OCI-LY3 (cell line): ENCODE measurements around the gene CNTNAP2.
"Not testable (repeated sequence)": the region's sequence is repeated elsewhere in the genome, so short reads cannot be mapped to it uniquely, and the experiment has no call there.

Experiments
- H2AFZ ChIP-seq: fragments of 200-600, 300-600 bp; shearing (Covaris generic); 2 replicates; pipeline ENCODE4 v1.6.0; 2014; ENCODE audit warnings: antibody characterized with exemption, low read depth, low read length
- H3K27ac ChIP-seq: fragments of 200-600, 300-600 bp; sonication (generic); 2 replicates; pipeline ENCODE4 v1.5.1; 2014; ENCODE audit warnings: mild to moderate bottlenecking, low read length, moderate library complexity, mixed read lengths
- H3K27me3 ChIP-seq: fragments of 200-600, 300-600 bp; sonication (generic); 2 replicates; pipeline ENCODE4 v1.6.1; 2014; ENCODE audit warnings: low read depth, low read length, mixed read lengths
- H3K36me3 ChIP-seq: fragments of 200-600, 300-600 bp; sonication (generic); replicated peaks from 2 replicates; pipeline ENCODE3; 2014; ENCODE audit warnings: low read depth, low read length, mixed read lengths
- H3K4me1 ChIP-seq: fragments of 300-600, 200-600 bp; sonication (generic); 2 replicates; pipeline ENCODE4 v1.6.1; 2014; ENCODE audit warnings: low read length, mixed read lengths
- H3K4me2 ChIP-seq: fragments of 200-600, 300-600 bp; sonication (generic); 2 replicates; pipeline ENCODE4 v1.6.1; 2014; ENCODE audit warnings: low read length, mixed read lengths
- H3K4me3 ChIP-seq: fragments of 300-600, 200-600 bp; sonication (generic); 2 replicates; pipeline ENCODE4 v1.5.1; 2014; ENCODE audit warnings: antibody characterized with exemption, mild to moderate bottlenecking, low read length, moderate library complexity
- H3K79me2 ChIP-seq: fragments of 300-600, 200-600 bp; shearing (Covaris generic); 2 replicates; pipeline ENCODE4 v1.6.1; 2014; ENCODE audit warnings: mild to moderate bottlenecking, low read length, mixed read lengths
- H3K9ac ChIP-seq: fragments of 300-600, 200-600 bp; shearing (Covaris generic); 2 replicates; pipeline ENCODE4 v1.6.0; 2014; ENCODE audit warnings: mild to moderate bottlenecking, low read length, moderate library complexity
- H3K9me3 ChIP-seq: fragments of 200-600, 300-600 bp; shearing (Covaris generic); 2 replicates; pipeline ENCODE4 v1.6.1; 2014; ENCODE audit warnings: low read length, mixed read lengths; ENCODE audit not compliant: insufficient read depth
- H4K20me1 ChIP-seq: fragments of 200-600, 300-600 bp; sonication (generic); 2 replicates; pipeline ENCODE4 v1.6.1; 2016; ENCODE audit warnings: low read length, mixed read lengths; ENCODE audit not compliant: insufficient read depth
- EZH2phosphoT487 ChIP-seq: fragments of 200-600 bp; shearing (Covaris generic); IDR thresholded peaks from 2 replicates; pipeline ENCODE4 v1.6.1; 2018; ENCODE audit warnings: antibody characterized with exemption, mixed run types, low read depth
- TF ChIP-seq, protein P1 (sequence below): fragments of 200-600, 300-600 bp; sonication (generic); IDR thresholded peaks from 2 replicates; pipeline ENCODE4 v1.5.1; 2014; ENCODE audit warnings: antibody characterized with exemption, low read length, low read depth

CNTNAP2 gene

GRCh38 chr7:148463210-148463609 is 2346.6 kb downstream of the CNTNAP2 start:
- no peak for TF ChIP-seq EZH2phosphoT487
- TF ChIP-seq, protein P1, sequence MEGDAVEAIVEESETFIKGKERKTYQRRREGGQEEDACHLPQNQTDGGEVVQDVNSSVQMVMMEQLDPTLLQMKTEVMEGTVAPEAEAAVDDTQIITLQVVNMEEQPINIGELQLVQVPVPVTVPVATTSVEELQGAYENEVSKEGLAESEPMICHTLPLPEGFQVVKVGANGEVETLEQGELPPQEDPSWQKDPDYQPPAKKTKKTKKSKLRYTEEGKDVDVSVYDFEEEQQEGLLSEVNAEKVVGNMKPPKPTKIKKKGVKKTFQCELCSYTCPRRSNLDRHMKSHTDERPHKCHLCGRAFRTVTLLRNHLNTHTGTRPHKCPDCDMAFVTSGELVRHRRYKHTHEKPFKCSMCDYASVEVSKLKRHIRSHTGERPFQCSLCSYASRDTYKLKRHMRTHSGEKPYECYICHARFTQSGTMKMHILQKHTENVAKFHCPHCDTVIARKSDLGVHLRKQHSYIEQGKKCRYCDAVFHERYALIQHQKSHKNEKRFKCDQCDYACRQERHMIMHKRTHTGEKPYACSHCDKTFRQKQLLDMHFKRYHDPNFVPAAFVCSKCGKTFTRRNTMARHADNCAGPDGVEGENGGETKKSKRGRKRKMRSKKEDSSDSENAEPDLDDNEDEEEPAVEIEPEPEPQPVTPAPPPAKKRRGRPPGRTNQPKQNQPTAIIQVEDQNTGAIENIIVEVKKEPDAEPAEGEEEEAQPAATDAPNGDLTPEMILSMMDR = no peak
- Histone ChIP-seq H3K4me1 (no peaks in the 10 kb centered on the region), H3K27ac (no peak overlapping the region), H4K20me1 (no peaks in the 10 kb centered on the region), H3K9me3 (no peaks in the 10 kb centered on the region), H3K4me3 (no peak overlapping the region), H2AFZ (no peak overlapping the region), H3K4me2 (no peak overlapping the region), H3K27me3 (0 out of 2 replicates have a peak, but pooled peaks cover 3% of the 10 kb centered on the region), H3K9ac (no peak overlapping the region), H3K79me2 (no peaks in the 10 kb centered on the region), H3K36me3 (no peaks in the 10 kb centered on the region)

DNA sequence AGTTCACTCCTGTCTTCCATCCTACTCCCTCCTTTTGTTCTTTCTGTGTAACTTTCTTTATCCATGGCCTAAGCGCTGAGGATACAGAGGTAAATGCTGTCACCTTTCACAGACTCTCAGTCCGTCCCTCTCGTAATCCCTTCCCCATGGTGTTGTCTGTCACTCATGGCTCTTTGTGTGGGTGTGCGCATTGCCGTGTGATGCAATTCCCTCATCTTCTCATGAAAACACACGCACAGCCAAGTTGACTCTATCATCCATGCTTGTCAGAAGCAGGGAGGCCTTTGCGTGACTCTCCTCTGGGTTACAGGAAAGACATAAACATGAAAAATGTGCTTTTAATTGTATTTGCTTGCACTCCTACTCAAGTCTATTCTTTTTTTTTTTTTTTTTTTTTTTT is 2348.3 kb downstream of the CNTNAP2 start:
- Histone ChIP-seq H3K4me2 (no peak overlapping the region), H3K27ac (no peak overlapping the region), H3K79me2 (no peaks in the 10 kb centered on the region), H2AFZ (no peak overlapping the region), H3K9me3 (no peaks in the 10 kb centered on the region), H3K36me3 (no peaks in the 10 kb centered on the region), H3K27me3 (0 out of 2 replicates have a peak, but pooled peaks cover 3% of the 10 kb centered on the region), H4K20me1 (no peaks in the 10 kb centered on the region), H3K9ac (no peak overlapping the region), H3K4me3 (no peak overlapping the region), H3K4me1 (no peaks in the 10 kb centered on the region)
- TF ChIP-seq, protein P1 = no peak
- TF ChIP-seq EZH2phosphoT487 = no peak

GRCh38 chr7:148465441-148465840 is 2348.8 kb downstream of the CNTNAP2 start:
- H3K36me3 ChIP-seq, H3K79me2 ChIP-seq, H3K27me3 ChIP-seq, H3K9me3 ChIP-seq, H3K4me3 ChIP-seq, H3K27ac ChIP-seq, H4K20me1 ChIP-seq, H3K4me2 ChIP-seq, H3K4me1 ChIP-seq, H2AFZ ChIP-seq, H3K9ac ChIP-seq: not testable (repeated sequence)

- Histone ChIP-seq H3K4me1 (no peaks in the 10 kb centered on the region), H3K79me2 (no peaks in the 10 kb centered on the region), H3K27me3 (0 out of 2 replicates have a peak, but pooled peaks cover 4% of the 10 kb centered on the region), H4K20me1 (no peaks in the 10 kb centered on the region), H2AFZ (no peak overlapping the region), H3K9ac (no peak overlapping the region), H3K4me2 (no peak overlapping the region), H3K9me3 (no peaks in the 10 kb centered on the region), H3K4me3 (no peak overlapping the region), H3K27ac (no peak overlapping the region), H3K36me3 (no peaks in the 10 kb centered on the region)
- no peak for TF ChIP-seq EZH2phosphoT487
- TF ChIP-seq, protein P1 = no peak
These were observed 2349.5 kb downstream of the CNTNAP2 start for GRCh38 chr7:148466120-148466519.

GRCh38 chr7:148468700-148469098 is 2352.1 kb downstream of the CNTNAP2 start:
- Histone ChIP-seq H3K9me3 (no peaks in the 10 kb centered on the region), H3K79me2 (no peaks in the 10 kb centered on the region), H3K36me3 (no peaks in the 10 kb centered on the region), H3K4me1 (no peaks in the 10 kb centered on the region), H2AFZ (no peak overlapping the region), H3K27me3 (peaks cover 13% of the 10 kb centered on the region; the same call in 1 of the 2 replicates), H3K4me3 (no peak overlapping the region), H3K27ac (no peak overlapping the region), H3K4me2 (no peak overlapping the region), H4K20me1 (no peaks in the 10 kb centered on the region), H3K9ac (no peak overlapping the region)
- TF ChIP-seq, protein P1 = no peak
- TF ChIP-seq EZH2phosphoT487 = no peak
